ENCODE results near the gene LRRTM4. TPM values are rescaled to one million over a fixed set of nuclear protein-coding genes. Genes with fewer than 3 reads are reported as not detected.

Gene LRRTM4
- total and polyA plus RNA-seq, 2 donors from 2014 or later, result 0.19 TPM; not detected in 1

- intact Hi-C loops (cut with DNase I), result no loop called here
- no peak overlapping the region for H3K27ac ChIP-seq (ENCODE audit: low read depth in 2 of 2, low read length in 2 of 2)
- TF ChIP-seq CTCF (IDR thresholded peaks at IDR 0.05; ENCODE audit: borderline replicate concordance, extremely low read depth, insufficient read depth), result no peak
- FAIRE-seq (no peak), DNase-seq (peak in 3 of 5 donors; percentile 19 to 73 (median 61))
- no peak overlapping the region for H3K4me3 ChIP-seq (ENCODE audit: low read length in 3 of 3)
- H3K9me3 ChIP-seq (ENCODE audit: control insufficient read depth in 2 of 3, insufficient read depth in 1 of 3, low read length in 3 of 3), result no peaks in the 10 kb centered on the region
- no peak overlapping the region for H3K9ac ChIP-seq (ENCODE audit: low read length in 3 of 3)
- no peaks in the 10 kb centered on the region for H3K36me3 ChIP-seq (ENCODE audit: control insufficient read depth in 2 of 3, insufficient read depth in 3 of 3, low read length in 3 of 3)
- H3K27me3 ChIP-seq (ENCODE audit: control insufficient read depth, insufficient read depth, low read length), result no peaks in the 10 kb centered on the region
- no peaks in the 10 kb centered on the region for H3K4me1 ChIP-seq (ENCODE audit: control insufficient read depth in 2 of 3, insufficient read depth in 2 of 3, low read depth in 1 of 3, low read length in 3 of 3)
Measured at GRCh38 chr2:77155511-77155910, 366.7 kb downstream of the LRRTM4 start.

GRCh38 chr2:77149565-77149964 is 372.6 kb downstream of the LRRTM4 start:
- H3K9ac ChIP-seq (ENCODE audit: low read length in 3 of 3), result no peak overlapping the region
- DNase-seq (no peak), FAIRE-seq (no peak)
- H3K27ac ChIP-seq (ENCODE audit: low read depth in 2 of 2, low read length in 2 of 2), result no peak overlapping the region
- TF ChIP-seq CTCF (IDR thresholded peaks at IDR 0.05; ENCODE audit: borderline replicate concordance, extremely low read depth, insufficient read depth), result no peak
- no peaks in the 10 kb centered on the region for H3K27me3 ChIP-seq (ENCODE audit: control insufficient read depth, insufficient read depth, low read length)
- H3K4me1 ChIP-seq (ENCODE audit: control insufficient read depth in 2 of 3, insufficient read depth in 2 of 3, low read depth in 1 of 3, low read length in 3 of 3), result no peaks in the 10 kb centered on the region
- intact Hi-C loops (cut with DNase I), result no loop called here
- no peak overlapping the region for H3K4me3 ChIP-seq (ENCODE audit: low read length in 3 of 3)
- no peaks in the 10 kb centered on the region for H3K36me3 ChIP-seq (ENCODE audit: control insufficient read depth in 2 of 3, insufficient read depth in 3 of 3, low read length in 3 of 3)
- no peaks in the 10 kb centered on the region for H3K9me3 ChIP-seq (ENCODE audit: control insufficient read depth in 2 of 3, insufficient read depth in 1 of 3, low read length in 3 of 3)

- H3K9ac ChIP-seq (ENCODE audit: low read length in 3 of 3), result no peak overlapping the region
- no peak overlapping the region for H3K27ac ChIP-seq (ENCODE audit: low read depth in 2 of 2, low read length in 2 of 2)
- no peaks in the 10 kb centered on the region for H3K4me1 ChIP-seq (ENCODE audit: control insufficient read depth in 2 of 3, insufficient read depth in 2 of 3, low read depth in 1 of 3, low read length in 3 of 3)
- no peak for TF ChIP-seq CTCF (IDR thresholded peaks at IDR 0.05; ENCODE audit: borderline replicate concordance, extremely low read depth, insufficient read depth)
- FAIRE-seq (no peak), DNase-seq (peak in 2 of 5 donors; percentile 40 to 50)
- H3K27me3 ChIP-seq (ENCODE audit: control insufficient read depth, insufficient read depth, low read length), result no peaks in the 10 kb centered on the region
- intact Hi-C loops (cut with DNase I), result no loop called here
- no peak overlapping the region for H3K4me3 ChIP-seq (ENCODE audit: low read length in 3 of 3)
- H3K36me3 ChIP-seq (ENCODE audit: control insufficient read depth in 2 of 3, insufficient read depth in 3 of 3, low read length in 3 of 3), result no peaks in the 10 kb centered on the region
- no peaks in the 10 kb centered on the region for H3K9me3 ChIP-seq (ENCODE audit: control insufficient read depth in 2 of 3, insufficient read depth in 1 of 3, low read length in 3 of 3)
Measured at GRCh38 chr2:77147153-77147552, 375.0 kb downstream of the LRRTM4 start.

GRCh38 chr2:77144772-77145171 is 377.4 kb downstream of the LRRTM4 start:
- H3K27me3 ChIP-seq (ENCODE audit: control insufficient read depth, insufficient read depth, low read length), result no peaks in the 10 kb centered on the region
- H3K27ac ChIP-seq (ENCODE audit: low read depth in 2 of 2, low read length in 2 of 2), result no peak overlapping the region
- TF ChIP-seq CTCF (IDR thresholded peaks at IDR 0.05; ENCODE audit: borderline replicate concordance, extremely low read depth, insufficient read depth), result no peak

More at GRCh38 chr2:77144772-77145171, 377.4 kb downstream of the LRRTM4 start:
- FAIRE-seq (no peak), DNase-seq (no peak)
- intact Hi-C loops (cut with DNase I), result no loop called here
- Histone ChIP-seq H3K36me3 (ENCODE audit: control insufficient read depth in 2 of 3, insufficient read depth in 3 of 3, low read length in 3 of 3) (no peaks in the 10 kb centered on the region), H3K4me1 (ENCODE audit: control insufficient read depth in 2 of 3, insufficient read depth in 2 of 3, low read depth in 1 of 3, low read length in 3 of 3) (no peaks in the 10 kb centered on the region), H3K9me3 (ENCODE audit: control insufficient read depth in 2 of 3, insufficient read depth in 1 of 3, low read length in 3 of 3) (no peaks in the 10 kb centered on the region), H3K9ac (ENCODE audit: low read length in 3 of 3) (no peak overlapping the region), H3K4me3 (ENCODE audit: low read length in 3 of 3) (no peak overlapping the region)
